ENCODE data around the gene PRDX5. TPM values are rescaled to one million over a fixed set of nuclear protein-coding genes. Genes with fewer than 3 reads are reported as not detected.

PRDX5 gene
- total RNA-seq, 1 donor from 2014 or later: 73.6 TPM

GRCh38 chr11:64327993-64328392, 10.1 kb downstream of the PRDX5 start:
- peaks cover 11% of the 10 kb centered on the region for H3K4me1 Mint-ChIP-seq
- no peak overlapping the region for H3K4me3 Mint-ChIP-seq
- no peak for TF ChIP-seq CTCF (IDR thresholded peaks at IDR 0.05)
- H3K36me3 Mint-ChIP-seq (ENCODE audit: low read depth): no peaks in the 10 kb centered on the region
- POLR2A ChIA-PET: interaction anchor here (0.7 to 1.4 kb wide), 2 partner anchors 10 to 346 kb away, joined by 5 to 7 read pairs; partner anchors contain the start of genes PRDX5 and TRMT112
- ATAC-seq (ENCODE audit: low read depth): no peak
- DNase-seq: no peak
- intact Hi-C loops (cut with micrococcal nuclease): no loop called here
- H3K9me3 Mint-ChIP-seq: peaks cover 1% of the 10 kb centered on the region
- no peaks in the 10 kb centered on the region for H3K27me3 Mint-ChIP-seq
- H3K27ac Mint-ChIP-seq: no peak overlapping the region
- CTCF ChIA-PET: interaction anchor here (1.5 kb wide), 1 partner anchor 10 kb away, joined by 7 read pairs; the partner anchor contains the start of gene PRDX5

- Mint-ChIP-seq H3K9me3 (peaks cover 1% of the 10 kb centered on the region), H3K36me3 (ENCODE audit: low read depth) (peaks cover 2% of the 10 kb centered on the region), H3K27ac (no peak overlapping the region), H3K27me3 (no peaks in the 10 kb centered on the region), H3K4me1 (peaks cover 27% of the 10 kb centered on the region), H3K4me3 (no peak overlapping the region)
- intact Hi-C loops (cut with micrococcal nuclease): loop anchor here (1.0 kb wide), 1 partner anchor 13 kb away; the partner anchor contains the start of gene PRDX5
- TF ChIP-seq CTCF (IDR thresholded peaks at IDR 0.05): no peak
- no peak for ATAC-seq (ENCODE audit: low read depth)
- CTCF ChIA-PET: interaction anchor here (0.6 to 3.4 kb wide), 10 partner anchors 9 to 126 kb away, joined by 3 to 56 read pairs (median 6); partner anchors contain the start of genes CCDC88B, ESRRA, PRDX5 and TRMT112
- POLR2A ChIA-PET: interaction anchor here (0.8 to 3.1 kb wide), 4 partner anchors 10 to 89 kb away, joined by 5 to 77 read pairs (median 14); partner anchors contain the start of genes CCDC88B, FKBP2, PRDX5 and TRMT112
- DNase-seq: no peak
Measured at GRCh38 chr11:64330888-64331287, 13.0 kb downstream of the PRDX5 start.

GRCh38 chr11:64331569-64332371, 13.8 kb downstream of the PRDX5 start:
- Mint-ChIP-seq H3K27me3 (no peaks in the 10 kb centered on the region), H3K4me3 (peak overlapping the region; percentile 2), H3K36me3 (ENCODE audit: low read depth) (peaks cover 2% of the 10 kb centered on the region), H3K9me3 (peaks cover under 1% of the 10 kb centered on the region), H3K27ac (peak overlapping the region; percentile 5), H3K4me1 (peaks cover 35% of the 10 kb centered on the region)
- ATAC-seq (ENCODE audit: low read depth): peak; percentile 32
- POLR2A ChIA-PET: interaction anchor here (0.5 to 3.1 kb wide), 7 partner anchors 9 to 90 kb away, joined by 5 to 77 read pairs (median 11); partner anchors contain the start of genes CCDC88B, ESRRA, FKBP2 and PRDX5
- no peak for TF ChIP-seq CTCF (IDR thresholded peaks at IDR 0.05)
- intact Hi-C loops (cut with micrococcal nuclease): loop anchor here (1.0 kb wide), 1 partner anchor 13 kb away; the partner anchor contains the start of gene PRDX5
- peak; percentile 52 for DNase-seq
- CTCF ChIA-PET: interaction anchor here (0.6 to 3.4 kb wide), 11 partner anchors 8 to 357 kb away, joined by 3 to 56 read pairs (median 6); partner anchors contain the start of genes CCDC88B, ESRRA, PRDX5 and TRMT112

GRCh38 chr11:64333556-64333955, 15.6 kb downstream of the PRDX5 start:
- POLR2A ChIA-PET: interaction anchor here (0.6 to 2.9 kb wide), 4 partner anchors 9 to 1715 kb away, joined by 3 to 11 read pairs (median 6); no protein-coding TSS in a partner anchor
- TF ChIP-seq CTCF (IDR thresholded peaks at IDR 0.05): no peak
- Mint-ChIP-seq H3K9me3 (no peaks in the 10 kb centered on the region), H3K4me1 (peaks cover 46% of the 10 kb centered on the region), H3K36me3 (ENCODE audit: low read depth) (peaks cover 11% of the 10 kb centered on the region), H3K27ac (no peak overlapping the region), H3K4me3 (no peak overlapping the region), H3K27me3 (no peaks in the 10 kb centered on the region)
- intact Hi-C loops (cut with micrococcal nuclease): no loop called here
- CTCF ChIA-PET: interaction anchor here (2.2 to 3.3 kb wide), 3 partner anchors 16 to 29 kb away, joined by 13 to 14 read pairs (median 14); partner anchors contain the start of genes ESRRA, PRDX5 and TRMT112
- DNase-seq (no peak), ATAC-seq (ENCODE audit: low read depth) (no peak)
